Neural crest cell (in vitro differentiated cells): ENCODE data around the gene CELF4. TPM values are rescaled to one million over a fixed set of nuclear protein-coding genes. Genes with fewer than 3 reads are reported as not detected.

Source experiments
- DNase-seq: peaks from one replicate; pipeline ENCODE4 v3.0.0; 2021; ENCODE audit warnings: low read depth, mixed read lengths, low spot score
- H3K27ac Mint-ChIP-seq: one replicate; pipeline ENCODE4 v1.8.0; 2021; ENCODE audit warnings: mild to moderate bottlenecking, mixed read lengths; ENCODE audit not compliant: unreplicated experiment
- H3K27me3 Mint-ChIP-seq: 2 replicates; pipeline ENCODE4 v1.8.0; 2021; ENCODE audit warnings: low read depth, mild to moderate bottlenecking, mixed read lengths
- H3K36me3 Mint-ChIP-seq: 2 replicates; pipeline ENCODE4 v1.8.0; 2021; ENCODE audit warnings: low read depth, mild to moderate bottlenecking, mixed read lengths
- H3K4me1 Mint-ChIP-seq: 2 replicates; pipeline ENCODE4 v1.8.0; 2021; ENCODE audit warnings: mixed read lengths
- H3K4me3 Mint-ChIP-seq: one replicate; pipeline ENCODE4 v1.8.0; 2021; ENCODE audit warnings: mild to moderate bottlenecking, mixed read lengths
- H3K9me3 Mint-ChIP-seq: 2 replicates; pipeline ENCODE4 v1.8.0; 2021; ENCODE audit warnings: mixed read lengths
- total RNA-seq: library from RNA; stranded (reverse); gene quantifications from 2 replicates; pipeline ENCODE4 v1.2.1, GENCODE V29; 2021
- TF ChIP-seq, protein P1 (sequence below): fragments of 200-600 bp; sonication (generic); conservative IDR thresholded peaks from 2 replicates; pipeline ENCODE4 v1.5.0; 2021; ENCODE audit warnings: antibody characterized with exemption, mild to moderate bottlenecking

Gene CELF4
- total RNA-seq, 1 donor from 2014 or later, result 1.9 TPM

GRCh38 chr18:37567061-37567993 lies 1.7 kb upstream of the CELF4 start:
- Mint-ChIP-seq H3K4me1 (peaks cover 17% of the 10 kb centered on the region), H3K27ac (no peak overlapping the region), H3K9me3 (no peaks in the 10 kb centered on the region), H3K27me3 (peaks cover 92% of the 10 kb centered on the region), H3K4me3 (peak overlapping the region; percentile 65), H3K36me3 (peaks cover 2% of the 10 kb centered on the region)
- TF ChIP-seq, protein P1, sequence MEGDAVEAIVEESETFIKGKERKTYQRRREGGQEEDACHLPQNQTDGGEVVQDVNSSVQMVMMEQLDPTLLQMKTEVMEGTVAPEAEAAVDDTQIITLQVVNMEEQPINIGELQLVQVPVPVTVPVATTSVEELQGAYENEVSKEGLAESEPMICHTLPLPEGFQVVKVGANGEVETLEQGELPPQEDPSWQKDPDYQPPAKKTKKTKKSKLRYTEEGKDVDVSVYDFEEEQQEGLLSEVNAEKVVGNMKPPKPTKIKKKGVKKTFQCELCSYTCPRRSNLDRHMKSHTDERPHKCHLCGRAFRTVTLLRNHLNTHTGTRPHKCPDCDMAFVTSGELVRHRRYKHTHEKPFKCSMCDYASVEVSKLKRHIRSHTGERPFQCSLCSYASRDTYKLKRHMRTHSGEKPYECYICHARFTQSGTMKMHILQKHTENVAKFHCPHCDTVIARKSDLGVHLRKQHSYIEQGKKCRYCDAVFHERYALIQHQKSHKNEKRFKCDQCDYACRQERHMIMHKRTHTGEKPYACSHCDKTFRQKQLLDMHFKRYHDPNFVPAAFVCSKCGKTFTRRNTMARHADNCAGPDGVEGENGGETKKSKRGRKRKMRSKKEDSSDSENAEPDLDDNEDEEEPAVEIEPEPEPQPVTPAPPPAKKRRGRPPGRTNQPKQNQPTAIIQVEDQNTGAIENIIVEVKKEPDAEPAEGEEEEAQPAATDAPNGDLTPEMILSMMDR, result no peak
- DNase-seq, result no peak

DNA sequence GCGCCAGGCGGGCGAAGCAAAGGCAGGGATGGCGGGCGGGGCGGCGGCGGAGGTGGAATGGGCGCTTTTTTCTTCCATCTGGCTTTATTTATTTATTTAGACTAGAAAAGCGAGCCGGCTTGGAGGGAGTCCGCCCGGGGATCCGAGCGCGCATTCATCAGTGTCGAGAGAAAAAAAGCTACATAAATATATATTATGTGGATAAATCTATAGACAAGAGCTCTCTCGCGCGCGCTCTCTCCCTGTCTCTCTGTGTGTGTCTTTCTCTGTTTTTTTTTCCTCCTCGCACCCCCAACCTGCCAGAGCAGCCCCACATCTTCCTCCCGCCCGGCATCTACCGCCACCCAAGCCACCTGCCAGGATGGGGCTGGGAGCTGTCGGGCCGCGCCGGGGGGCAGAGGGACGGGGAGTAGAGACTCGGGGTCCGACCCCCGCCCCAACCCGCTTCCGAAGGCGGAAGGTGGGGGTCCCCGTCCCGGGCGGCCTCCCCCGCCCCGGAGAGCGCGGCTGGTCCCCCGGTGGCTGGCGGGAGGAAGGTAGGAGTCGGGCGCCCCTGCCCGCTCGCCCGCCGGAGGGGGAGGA lies 972 bp upstream of the CELF4 start:
- Mint-ChIP-seq H3K4me1 (peaks cover 17% of the 10 kb centered on the region), H3K27ac (no peak overlapping the region), H3K36me3 (peaks cover 2% of the 10 kb centered on the region), H3K27me3 (peaks cover 94% of the 10 kb centered on the region), H3K9me3 (no peaks in the 10 kb centered on the region), H3K4me3 (peak overlapping the region; percentile 91)
- TF ChIP-seq, protein P1, result no peak
- no peak for DNase-seq

GRCh38 chr18:37565977-37566478 lies 430 bp upstream of the CELF4 start:
- peaks cover 2% of the 10 kb centered on the region for H3K36me3 Mint-ChIP-seq
- peaks cover 17% of the 10 kb centered on the region for H3K4me1 Mint-ChIP-seq
- H3K9me3 Mint-ChIP-seq, result no peaks in the 10 kb centered on the region
- peaks cover 93% of the 10 kb centered on the region for H3K27me3 Mint-ChIP-seq
- TF ChIP-seq, protein P1, result no peak
- peak overlapping the region; percentile 96 for H3K27ac Mint-ChIP-seq
- H3K4me3 Mint-ChIP-seq, result peak overlapping the region; percentile 97
- DNase-seq, result peak; percentile 63

GRCh38 chr18:37564711-37565100 lies 892 bp downstream of the CELF4 start:
- Mint-ChIP-seq H3K4me1 (peaks cover 17% of the 10 kb centered on the region), H3K9me3 (no peaks in the 10 kb centered on the region), H3K27me3 (peaks cover 93% of the 10 kb centered on the region), H3K36me3 (peaks cover 2% of the 10 kb centered on the region), H3K27ac (no peak overlapping the region), H3K4me3 (peak overlapping the region; percentile 97)
- peak; percentile 89 for DNase-seq
- TF ChIP-seq, protein P1, result no peak

- Mint-ChIP-seq H3K36me3 (peaks cover 2% of the 10 kb centered on the region), H3K27ac (no peak overlapping the region), H3K4me1 (peaks cover 17% of the 10 kb centered on the region), H3K9me3 (no peaks in the 10 kb centered on the region), H3K4me3 (peak overlapping the region; percentile 97), H3K27me3 (peaks cover 93% of the 10 kb centered on the region)
- TF ChIP-seq, protein P1, result no peak
- DNase-seq, result no peak
These were observed 1.6 kb downstream of the CELF4 start for GRCh38 chr18:37563931-37564392.
